Cerebellar cortex (tissue), 1 donor: ENCODE measurements around the gene SDF4.

ENCODE experiments used
- DNase-seq: peaks from one replicate; pipeline ENCODE4 v3.0.0-alpha.2; 2015; ENCODE audit warnings: low spot score

Gene SDF4

DNA sequence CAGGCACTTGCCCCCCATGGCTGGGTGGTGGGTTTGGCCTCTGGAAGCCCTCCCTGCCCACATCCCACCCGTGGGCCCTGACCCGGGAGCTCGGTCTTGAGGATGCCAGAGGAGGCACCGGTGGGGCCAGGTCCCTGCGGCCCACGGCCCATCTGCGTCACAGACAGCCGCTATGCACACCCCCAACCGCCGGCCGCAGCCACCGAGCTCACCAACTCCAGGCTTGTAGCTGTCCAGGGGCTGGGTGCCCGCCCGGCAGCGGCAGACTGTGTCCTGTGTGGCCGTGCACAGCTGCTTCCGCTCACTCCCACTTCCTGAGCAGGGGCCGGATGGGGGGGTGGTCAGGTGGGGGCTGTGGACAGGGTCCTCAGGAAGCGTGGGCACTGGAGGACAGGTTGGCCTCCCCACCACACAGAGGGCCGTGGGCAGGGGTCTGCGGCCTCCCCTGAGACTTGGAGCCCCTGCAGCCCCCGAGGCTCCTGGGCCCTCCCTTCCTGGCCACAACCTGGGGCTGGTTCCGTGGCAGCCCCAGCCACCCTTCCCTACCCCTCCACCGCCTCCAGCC lies 18.9 kb downstream of the SDF4 start:
- DNase-seq: no peak

DNA sequence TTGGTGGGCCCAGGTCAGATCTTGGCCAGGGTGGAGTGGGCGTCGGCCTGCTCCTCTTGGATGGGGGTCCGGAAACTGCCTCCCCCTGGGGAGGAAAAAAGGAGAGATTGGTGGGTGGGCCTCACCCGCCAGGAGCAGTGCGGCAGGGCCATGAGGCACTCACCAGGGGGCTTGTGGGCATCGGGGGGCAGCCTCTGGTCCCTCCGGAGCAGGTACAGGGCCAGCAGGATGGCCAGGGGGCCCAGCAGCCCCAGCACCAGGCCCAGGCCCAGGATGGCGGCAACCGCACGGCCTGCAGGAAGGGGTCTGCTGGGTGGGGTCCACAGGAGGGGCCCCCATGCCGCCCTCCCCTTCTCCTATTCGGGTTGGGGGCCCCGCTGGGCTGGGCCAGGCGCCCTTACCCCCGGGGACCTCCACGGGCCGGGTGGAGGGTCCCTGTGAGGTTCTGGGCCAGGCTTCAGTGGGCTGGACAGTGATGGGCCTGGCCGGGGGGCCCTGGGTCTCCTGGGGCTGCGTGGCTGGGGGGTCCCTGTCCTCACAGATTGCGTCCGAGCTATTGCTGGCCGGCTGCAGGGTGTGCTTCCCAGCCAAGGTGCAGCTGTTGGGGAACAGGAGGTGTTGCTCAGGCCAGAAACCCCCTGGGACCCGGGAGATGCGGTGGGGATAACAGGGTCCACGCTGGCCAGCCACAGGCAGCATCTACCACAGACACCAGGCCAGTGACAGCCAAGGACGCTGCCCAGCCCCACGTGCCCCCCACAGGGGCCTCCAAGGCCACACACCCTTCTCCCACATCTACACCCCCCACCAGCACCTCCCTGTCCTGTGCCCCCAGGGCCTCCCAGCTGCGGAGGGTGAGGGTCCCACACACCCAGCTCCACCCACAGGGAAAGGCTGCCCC lies 20.0 kb downstream of the SDF4 start:
- DNase-seq: no peak

DNA sequence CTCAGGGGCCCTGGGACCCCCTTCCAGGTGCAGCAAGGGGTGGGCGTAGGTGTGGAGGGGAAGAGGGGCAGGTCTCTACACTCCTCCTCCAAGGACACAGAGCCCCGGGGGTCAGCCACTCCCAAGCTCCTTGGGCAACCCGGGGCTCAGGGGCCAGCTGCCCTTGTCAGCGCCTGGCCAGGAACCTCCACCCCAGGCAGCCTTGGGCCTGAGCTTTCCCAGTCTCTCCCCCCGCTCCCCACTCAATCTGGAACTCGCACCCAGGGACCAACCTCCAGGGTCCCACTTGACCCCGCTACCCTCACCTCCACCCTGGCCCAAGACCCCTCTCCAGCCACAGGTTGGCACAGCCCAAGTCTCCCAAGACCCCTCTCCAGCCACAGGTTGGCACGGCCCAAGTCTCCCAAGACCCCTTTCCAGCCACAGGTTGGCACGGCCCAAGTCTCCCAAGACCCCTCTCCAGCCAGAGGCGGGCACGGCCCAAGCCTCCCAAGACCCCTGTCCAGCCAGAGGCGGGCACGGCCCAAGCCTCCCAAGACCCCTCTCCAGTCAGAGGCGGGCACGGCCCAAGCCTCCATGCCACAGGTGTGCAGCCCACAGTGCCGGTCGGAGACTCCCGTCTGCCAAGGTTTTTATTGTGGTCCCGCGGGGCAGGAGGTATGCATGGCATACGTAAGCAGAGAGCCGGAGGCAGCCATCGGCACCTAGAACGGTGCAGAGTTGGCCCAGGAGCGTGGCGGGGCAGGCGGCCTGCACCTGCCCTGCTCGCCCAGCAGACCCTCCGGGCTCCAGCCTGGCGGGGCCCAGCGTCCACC lies 20.9 kb downstream of the SDF4 start:
- no peak for DNase-seq

DNA sequence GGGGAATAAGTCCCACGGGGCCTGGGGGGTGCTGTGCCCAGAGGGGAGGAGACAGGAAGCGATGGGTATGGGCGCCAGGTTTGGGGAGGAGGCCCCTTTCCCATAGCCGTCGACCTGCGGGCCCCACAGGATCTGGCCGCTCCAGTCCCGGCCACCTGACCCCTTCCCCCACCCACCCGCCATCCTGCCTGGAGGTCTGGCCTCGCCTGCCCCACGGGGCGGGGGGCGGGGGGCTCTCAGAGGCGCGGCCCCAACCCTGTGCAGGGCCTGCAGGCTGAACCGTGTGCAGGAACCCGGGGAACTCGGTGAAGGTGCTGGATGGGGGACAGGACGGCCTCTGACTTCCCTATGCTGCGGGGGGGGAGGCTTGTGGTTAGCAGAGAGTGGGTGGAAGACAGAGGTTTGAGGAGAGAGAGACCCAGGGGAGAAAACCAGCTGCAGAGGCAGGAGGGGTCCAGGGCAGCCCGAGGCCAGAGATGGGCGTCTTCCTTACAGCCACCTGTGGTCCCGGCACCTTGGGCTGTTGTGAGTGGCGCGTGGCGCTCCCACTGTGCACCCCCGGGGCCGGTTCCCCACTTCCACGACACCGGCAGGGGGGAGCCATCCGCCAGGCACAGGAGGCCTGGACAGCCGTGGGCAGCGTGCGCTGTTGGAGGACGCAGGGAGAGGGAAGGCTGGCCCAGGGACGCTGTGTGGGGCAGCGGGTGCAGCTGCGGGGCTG lies 22.9 kb downstream of the SDF4 start:
- DNase-seq: no peak

DNA sequence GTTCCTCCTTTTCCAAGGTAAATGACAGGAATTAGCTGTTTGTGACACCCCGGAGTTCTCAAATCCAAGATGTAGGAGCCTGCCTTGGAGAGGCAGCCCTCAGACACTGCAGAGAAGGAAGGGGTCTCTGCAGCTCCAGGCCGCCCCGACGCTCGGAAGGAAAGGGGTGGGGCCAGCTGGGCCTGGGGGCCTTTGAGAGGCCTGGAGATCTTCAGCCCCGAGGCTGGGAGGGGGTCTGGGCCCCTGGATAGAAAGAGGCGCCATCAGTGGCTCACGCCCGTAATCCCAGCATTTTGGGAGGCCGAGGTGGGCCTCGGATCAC lies 24.3 kb downstream of the SDF4 start:
- DNase-seq: no peak

DNA sequence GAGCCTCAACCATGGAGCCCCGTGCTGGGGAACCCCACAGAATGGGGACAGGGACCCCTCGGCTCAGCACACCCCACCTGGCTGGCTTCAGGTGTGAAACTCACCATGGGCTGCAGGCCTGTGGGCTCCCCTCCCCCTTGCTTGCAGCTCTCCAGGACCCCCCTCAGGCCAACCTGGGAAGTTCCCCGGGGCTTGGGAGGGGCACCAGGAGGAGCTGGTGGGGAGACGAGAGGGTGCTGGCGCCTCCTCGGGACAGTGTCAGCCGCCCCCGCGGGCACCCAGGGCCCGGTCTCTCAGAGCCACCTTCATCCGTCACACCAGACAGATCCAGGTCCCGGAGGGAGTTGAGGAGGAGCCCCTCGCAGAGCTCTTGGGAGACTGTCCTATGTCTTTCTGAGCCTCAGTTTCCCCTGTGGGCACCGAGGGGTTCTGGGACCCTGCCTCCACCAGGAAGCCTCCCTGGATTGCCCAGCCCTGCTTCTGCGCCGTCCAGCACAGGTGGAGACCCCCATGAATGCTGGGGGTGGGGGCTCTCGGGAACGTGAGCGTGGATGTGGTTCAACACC lies 24.8 kb downstream of the SDF4 start:
- DNase-seq: no peak

DNA sequence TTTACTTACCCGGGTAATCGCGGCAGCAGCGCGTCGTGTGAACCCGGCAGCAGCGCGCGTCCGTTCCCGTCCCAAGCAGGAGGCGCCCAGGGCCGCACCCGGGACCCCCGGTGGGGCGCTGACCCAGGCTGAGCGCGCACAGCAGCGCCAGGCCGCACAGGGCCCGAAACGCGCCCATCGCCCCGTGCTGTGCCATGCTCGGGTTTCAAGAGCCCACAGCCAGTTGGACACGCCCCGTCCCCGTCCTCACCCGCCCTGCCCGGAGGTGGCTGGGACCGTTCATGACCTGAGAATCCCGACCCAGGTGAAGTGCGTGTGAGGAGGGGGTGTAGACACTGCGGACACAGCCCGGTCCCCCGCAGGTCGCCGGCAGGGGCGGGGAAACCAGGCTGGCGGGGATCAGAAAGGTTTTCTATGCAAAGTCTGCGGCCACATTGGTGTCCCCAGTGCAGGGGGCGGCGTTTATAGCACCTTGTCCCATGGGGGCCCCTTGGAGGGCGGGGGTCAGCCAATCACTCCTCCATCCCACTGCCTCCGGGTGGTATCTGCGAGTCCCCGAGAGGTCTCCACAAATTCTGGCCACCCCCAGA lies 25.3 kb downstream of the SDF4 start, which contains the start of gene TNFRSF18:
Gene TNFRSF18 (minus strand): TSS at position 217 of the 590 bp plus-strand sequence. CDS start 21 bp downstream, at position 196.
- no peak for DNase-seq

DNA sequence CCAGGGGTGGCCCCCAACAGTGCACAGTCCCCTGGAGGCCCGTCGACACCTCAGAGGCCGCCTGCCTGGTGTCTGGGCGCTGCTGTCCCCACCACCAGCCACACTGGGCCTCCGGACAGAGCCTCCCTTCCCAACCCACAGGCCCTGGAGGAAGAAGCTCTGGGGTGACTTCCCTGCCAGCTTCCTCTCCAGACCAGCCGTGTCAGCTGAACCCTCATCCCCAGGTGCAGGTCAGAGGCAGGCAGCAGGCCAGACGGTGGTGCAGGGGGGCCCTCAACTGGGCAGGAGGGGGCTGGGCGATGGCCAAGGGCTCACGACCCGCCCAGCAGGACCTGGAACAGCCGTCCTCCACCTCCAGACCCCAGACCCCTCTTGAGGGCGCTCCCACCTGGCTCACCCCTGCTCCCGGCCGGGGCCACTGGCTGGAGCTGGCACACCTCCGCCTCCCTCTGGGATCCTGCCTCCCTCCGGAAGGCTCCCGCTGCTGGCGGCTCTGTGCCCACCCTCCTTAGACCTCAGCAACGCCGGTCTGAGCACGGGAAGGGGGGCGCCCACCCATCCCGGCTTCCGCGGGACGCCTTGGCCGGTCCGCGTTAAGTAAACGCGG lies 25.9 kb downstream of the SDF4 start:
- DNase-seq: no peak

DNA sequence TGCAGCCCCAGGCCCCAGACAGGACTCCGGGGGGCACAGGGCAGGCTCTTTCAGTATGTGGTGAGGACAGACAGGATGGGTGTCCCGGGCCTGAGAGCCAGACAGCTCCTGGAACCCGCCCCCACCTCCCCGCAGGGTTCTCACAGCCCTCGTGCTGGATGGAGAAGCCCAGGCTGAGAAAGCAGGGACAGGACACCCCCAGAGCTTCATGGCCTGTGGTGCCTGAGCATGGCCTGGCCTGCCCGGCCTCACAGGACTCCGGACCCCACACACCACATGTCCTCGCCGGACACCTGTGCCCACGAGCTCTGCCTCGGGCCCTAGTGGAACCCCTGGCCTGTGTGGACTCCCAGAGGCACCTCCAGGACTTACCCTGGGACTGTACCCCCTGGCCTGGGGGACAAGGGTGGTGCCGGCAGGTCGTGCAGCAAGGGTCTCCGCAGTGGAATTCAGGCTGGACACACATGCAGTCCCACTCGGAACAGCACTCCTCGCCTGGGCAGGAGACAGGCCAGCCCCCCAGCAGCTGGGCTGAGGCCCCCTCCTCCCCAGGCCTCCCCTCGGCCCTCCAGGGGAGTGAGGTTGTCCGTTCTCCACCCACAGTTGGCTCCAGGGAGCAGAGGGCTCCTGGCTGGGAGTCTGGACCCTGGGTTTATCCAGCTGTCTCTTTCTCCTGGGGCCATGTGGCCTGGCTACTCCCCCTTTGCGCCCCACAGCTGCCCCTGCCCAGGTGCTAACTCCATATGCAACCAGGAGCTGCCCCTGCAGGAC lies 26.6 kb downstream of the SDF4 start:
- DNase-seq: no peak

DNA sequence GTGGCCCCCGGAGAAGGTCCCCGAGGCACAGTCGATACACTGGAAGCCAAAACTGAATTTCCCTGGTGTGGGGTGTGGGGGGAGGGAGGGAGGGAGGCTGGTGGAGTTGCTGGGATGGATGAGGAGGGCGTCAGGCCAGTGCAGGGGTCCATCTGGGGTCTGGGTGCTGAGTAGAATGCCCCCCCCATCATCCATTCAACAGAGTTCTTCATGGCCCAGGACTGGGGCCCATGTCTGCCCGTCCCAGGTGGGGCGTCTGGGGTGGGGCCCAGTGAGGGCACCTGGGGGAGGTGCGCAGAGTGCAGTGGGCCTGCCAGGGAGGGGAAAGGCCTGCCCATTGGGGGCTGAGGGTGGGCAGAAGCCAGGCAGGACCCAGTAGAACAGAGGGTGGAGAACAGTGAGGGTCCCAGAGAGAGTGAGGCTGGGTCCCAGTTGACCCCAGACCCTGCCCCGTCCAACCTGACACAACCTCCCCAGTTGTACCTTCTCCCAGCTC lies 27.3 kb downstream of the SDF4 start:
- no peak for DNase-seq

DNA sequence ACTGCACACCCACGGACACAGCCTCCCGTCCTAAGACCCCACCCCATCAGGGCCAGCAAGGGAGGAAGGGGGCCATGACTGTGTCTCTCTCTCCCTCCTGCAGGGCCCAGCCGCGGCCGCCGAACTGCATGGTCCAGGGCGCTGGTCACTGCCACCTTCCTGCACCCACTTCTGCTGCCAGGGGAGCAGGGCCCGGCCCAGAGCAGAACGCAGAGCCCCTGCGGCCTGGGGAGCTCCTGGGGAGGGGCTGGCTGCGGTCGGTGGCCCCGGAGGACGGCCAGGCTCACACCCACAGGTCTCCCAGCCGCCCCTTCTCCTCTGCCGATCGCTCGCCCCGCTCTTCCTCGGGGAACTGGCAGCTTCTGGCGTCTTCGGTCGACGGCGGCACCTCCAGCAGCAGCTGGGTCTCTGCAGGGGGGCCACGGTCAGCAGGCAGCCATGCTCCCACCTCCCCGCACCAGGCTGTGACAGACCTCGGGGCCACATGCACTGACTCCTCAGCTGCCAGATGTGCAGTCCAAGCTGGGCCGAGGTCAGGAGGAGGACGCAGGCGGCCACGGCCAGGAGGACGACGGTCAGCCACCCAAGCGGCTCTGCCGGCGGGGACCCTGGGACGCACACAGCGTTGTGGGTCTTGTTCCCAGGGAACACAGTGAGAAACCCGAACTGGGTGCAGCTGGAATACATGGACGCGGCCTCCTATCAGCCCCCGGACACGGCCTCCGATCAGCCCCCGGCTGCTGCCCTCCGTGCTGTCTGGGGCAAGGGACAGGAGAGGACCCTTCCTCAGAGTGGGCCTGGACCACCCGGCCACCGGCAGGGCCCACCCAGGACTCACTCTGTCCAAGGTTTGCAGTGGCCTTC lies 28.0 kb downstream of the SDF4 start:
- DNase-seq: no peak

DNA sequence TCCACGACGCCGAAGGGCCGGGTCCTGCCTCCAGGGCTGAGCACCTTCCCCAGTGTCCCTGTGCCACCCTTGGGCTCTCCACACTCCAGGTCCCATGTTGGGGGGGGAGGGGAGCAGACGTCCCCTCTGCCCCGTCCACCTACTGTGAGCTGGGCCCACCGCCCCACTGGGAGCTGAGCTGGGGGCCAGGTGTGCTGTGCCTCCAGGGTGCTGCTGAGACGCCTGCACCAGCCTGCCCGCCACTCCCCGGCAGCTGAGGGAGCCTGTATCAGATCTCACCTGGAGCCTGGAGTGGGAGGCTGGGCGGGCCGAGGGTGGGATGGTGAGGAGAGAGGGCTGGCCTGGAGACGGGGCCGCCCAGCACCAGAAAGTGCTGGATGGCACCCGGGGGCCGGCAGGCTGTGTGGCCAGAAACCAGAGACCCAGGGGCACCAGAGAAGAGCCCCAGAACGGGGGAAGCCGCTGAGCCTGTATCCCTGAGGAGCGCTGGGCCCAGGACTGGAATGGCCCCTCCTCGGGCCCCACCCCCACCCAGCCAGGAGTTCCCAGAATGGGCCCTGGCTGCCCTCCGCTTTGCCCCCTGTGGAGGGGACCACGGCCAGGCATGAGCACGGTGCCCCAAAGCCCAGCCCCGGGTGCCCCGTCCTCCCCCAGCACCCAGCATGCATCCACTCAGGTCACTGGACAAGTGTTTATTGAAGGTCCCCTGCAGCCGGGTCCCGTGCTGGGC lies 28.8 kb downstream of the SDF4 start:
- no peak for DNase-seq

DNA sequence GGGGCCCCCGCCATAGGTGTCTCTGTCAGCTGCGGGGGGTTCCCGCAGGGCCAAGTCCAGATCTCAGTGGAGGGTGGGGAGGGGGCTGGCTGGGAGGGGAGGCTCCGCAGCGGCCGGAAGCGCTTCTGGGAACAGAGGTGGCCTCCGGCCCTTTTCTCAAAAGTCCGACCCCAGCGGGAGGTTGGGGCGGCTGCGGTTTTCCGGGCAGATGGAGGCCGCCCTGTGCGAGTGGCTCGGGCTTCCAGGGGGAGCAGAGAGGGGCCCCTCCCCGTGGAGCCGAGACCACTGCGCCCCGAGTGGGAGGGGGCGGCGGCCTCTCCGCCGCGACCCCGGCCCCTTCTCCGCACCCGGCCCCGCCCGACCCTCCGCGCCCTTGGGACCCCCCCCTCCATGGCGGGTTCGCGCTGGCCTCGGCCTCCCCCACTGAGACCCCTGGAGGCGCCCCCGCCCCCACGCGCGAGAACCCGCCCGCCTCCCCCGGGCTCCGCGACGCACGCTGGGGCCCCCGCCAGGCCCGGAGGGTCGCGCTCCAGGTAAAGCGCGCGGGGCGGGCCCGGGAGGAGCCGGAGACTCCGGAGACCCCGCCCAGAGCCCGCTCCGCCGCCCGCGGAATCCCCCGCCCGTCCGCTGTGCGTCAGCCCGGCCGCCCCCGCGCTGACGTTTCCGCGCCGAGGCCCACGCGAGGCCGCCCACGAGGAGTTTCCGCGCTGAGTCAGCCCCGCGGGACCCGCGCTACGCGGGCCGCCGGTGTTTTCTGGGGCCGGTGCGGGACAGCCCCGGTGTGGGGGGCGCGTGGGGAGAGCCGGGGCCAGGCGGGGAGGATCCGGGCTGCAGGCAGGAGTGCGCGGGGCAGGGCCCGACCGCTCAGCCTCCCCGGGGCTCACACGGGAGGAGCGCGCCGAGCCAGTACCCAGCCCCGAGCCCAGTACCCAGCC lies 30.7 kb downstream of the SDF4 start:
- DNase-seq: no peak

DNA sequence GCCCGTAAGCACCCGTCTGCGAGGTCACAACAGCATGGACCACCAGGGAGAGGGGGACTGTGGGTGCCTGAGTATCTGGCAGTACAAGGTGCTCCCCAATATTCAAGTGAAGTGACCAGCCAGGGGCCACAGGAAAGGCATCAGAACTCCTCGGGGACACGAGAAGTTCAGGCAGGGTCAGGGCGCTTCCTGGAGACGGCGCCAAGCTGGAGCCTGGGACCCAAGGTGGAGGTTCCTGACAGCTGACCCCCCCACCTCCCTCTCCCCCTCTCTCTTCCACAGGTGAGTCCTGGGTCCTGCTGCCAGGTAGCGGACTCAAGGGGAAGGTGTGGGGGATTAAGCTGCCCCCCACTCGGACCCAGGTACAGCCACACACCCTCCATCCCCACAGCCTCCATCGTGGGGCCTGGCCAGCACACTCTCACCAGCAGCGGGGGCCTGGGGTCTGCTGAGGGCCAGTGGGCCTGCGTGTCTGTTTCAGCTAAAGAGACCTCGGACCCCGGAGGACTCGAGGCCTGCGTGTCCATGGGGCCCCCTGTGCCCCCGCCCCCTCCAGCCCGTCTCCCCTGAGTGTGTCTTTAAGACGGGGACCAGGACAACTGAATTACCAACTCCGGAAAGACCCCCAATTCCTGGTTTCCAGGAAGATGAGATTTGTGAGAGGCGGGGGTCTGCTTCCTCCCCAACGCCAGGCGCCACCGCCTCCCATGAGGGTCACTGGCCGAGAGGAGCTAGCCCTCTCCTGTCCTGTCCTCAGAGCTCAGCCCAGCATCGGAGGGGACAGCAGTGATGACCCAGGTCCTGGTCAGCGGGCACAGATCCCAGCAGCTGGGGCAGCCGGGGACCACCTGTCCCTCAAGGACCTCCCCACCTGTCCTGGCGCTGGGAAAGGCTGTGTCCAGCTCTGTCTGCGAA lies 31.6 kb downstream of the SDF4 start:
- no peak for DNase-seq

DNA sequence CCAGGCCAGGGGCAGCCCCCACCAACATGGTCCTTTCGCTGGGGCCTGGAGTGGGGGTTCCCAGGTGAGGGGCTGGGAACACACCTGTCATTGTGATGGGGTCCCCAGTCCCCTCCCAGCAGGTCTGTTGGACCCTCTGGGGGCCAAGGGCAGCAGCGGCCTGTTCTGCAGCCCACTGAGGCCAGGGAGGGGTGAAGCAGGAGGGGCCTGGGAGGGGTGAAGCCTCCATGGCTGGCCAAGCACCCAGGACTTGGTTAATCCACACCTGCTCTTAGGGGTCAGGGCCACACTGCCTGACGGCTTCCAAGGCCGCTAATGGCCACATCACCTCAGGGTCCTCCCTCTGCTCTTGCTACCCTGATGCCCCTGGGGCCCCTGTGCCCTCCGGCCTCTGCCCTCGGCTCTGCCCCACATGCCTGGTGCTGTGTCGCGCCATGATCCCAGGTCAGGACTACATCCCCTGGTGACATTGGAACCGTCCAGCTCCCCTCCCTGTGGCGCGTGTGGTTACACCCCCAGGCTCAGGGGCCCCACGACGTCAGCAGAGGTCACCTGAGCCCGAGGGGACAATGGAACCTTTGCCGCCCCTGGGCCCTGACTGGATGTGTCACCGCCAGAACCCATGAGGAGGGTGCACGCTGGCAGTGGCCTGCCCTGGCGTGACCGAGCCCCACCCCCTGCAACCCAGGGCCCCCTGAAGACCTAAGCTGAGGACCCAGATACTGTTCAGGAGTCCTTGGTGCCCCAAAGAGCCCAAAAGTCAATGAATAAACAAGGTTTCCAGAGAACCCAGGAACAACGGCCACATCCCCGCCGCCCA lies 32.5 kb downstream of the SDF4 start:
- DNase-seq: no peak
